ELF-1 (cell line): ENCODE measurements around the gene DCAF4.
"Not testable (repeated sequence)": the region's sequence is repeated elsewhere in the genome, so short reads cannot be mapped to it uniquely, and the experiment has no call there.

Experiments used
- DNase-seq: peaks from one replicate; pipeline ENCODE4 v3.0.0-alpha.2; 2016; ENCODE audit warnings: low read depth, low spot score

The DCAF4 gene

DNA sequence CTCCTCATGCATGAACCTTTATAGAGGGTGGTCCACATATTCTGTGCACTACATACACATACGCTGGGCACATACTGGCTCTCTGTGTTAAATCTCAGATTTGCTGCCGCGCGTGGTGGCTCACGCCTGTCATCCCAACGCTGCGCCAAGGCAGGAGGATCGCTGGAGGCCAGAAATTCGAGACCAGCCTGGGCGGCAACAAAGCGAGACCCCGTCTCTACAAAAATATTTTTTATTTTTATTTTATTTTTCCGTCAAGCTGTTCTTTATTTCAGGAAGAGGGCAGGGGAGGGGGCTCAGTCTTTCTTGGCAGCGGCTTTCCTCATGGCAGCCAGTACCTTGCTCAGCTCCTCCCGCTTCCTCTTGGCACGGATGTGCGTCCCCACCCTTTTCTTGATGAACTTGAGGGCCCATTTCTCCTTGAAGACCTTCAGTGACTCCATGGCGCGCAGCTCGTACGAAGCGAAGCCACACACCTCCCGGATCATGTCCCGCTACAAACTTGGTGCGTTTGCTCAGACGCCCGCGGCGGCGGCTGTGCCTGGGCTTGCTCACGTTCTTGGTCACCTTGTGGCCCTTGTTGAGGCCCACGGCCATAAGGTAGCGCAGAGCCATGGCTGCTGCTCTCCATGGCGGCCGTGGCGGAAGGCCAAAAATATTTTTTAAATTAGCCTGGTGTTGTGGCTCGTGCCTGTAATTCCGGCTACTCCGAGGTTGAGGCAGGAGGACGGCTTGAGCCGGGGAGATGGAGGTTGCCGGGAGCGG lies 3.2 kb downstream of the DCAF4 start:
- peak; percentile 70 for DNase-seq

DNA sequence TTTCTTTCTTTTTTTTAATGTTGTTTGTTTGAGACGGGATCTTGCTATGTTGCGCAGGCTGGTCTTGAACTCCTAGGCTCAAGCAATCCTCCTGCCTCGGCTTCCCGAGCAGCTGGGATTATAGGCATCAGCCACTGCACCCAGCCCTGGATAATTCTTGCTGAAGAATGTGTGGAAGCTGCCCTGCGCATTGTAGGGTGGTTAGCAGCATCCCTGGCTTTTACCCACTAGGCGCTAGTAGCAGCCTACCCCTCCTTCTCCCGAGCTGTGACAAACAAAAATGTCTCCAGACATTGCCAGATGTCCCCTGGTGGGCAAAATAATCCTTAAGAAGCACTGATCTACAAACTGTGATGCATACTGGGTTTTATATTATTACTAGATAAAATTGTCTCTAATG lies 6.6 kb downstream of the DCAF4 start:
- peak; percentile 27 for DNase-seq

DNA sequence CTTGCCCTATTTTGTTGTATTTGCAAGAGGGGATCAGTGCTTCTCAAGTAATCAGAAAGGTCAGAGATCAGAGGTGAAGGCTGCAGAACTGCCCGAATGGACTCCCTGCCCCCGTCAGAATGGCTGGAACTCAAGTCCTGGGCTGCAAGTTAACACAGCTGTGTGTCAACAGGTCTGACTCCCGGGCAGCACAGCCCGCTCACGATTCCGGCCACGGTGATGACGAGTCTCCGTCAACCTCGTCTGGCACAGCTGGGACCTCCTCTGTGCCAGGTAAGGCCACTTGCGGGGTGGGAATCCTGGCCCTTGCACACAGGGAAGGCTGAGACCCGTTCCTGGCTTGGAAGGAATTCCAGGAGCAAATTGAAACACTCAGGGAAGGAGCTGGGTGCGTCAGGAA lies 13.4 kb downstream of the DCAF4 start:
- DNase-seq = no peak

DNA sequence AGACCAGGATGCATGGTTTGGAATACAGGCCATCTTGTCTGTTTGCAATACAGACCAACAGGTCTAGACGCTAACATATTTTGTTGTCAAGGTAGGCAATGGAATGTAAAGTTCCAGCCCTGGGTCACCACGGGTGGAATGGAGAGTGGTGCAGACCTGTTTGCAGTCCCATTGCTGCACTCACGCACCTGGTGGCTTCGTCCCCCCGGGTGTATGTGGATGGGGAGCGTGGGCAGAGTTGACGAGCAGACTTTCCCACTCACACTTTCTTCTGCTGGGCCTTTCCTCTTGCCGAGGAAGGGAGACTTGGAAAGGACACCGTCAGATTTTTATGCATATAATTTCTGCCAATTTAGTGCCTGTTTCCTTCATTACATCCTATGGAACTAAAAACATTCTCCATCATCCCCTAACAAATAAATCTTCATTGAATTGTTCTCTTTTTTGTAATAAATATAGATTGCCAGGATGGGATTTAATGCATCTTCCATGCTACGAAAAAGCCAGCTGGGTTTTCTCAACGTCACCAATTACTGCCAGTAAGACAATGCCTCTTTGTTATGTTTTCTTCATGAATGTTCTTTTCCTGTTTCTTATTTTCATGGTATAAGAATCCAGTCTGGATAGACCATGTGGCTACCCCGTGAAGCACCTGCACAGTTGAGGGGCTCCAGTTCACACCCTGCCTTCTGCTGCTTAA lies 15.2 kb downstream of the DCAF4 start:
- DNase-seq = no peak

DNA sequence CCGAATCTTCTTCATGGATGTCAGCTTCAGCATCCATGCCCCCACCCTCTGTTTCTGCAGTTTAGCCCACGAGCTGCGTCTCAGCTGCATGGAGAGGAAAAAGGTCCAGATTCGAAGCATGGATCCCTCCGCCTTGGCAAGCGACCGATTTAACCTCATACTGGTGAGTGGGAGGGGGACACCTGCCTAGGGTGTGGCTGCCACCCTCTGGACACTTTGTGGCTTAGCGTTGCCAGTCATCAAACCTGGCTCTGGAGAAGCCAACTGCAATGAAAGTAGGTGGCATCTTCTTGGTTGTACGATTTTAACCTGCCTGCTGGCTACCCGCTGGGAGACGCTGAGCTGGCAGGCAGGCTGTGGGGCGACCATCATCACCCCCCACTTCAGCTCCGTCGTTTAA lies 16.7 kb downstream of the DCAF4 start:
- no peak for DNase-seq

DNA sequence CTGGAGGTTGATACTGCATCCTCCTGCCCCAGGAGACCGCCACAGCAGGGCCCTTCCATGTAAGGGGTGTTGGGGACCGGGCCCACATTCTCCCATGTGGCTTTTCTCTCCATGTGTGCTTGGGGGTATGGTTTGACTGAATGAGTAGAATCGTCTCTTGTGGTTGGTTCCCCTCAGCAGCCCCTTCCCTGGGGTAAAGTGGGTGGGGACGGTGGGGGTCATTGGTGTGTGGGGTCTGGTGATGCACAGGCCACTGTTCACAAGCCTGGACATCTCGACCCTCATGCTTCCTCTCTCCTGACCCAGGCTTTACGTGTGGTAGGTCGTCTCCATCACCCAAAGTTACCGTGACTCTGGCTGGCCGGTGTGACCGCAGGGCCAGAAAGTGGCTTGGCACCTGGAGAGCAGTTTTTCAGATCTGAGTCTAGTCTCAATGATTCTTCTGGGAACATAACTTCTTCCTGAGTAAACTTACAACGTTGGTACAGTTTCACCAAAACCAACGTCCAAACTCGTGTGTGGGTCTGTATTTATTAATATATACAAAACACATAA lies 17.7 kb downstream of the DCAF4 start:
- DNase-seq = no peak

DNA sequence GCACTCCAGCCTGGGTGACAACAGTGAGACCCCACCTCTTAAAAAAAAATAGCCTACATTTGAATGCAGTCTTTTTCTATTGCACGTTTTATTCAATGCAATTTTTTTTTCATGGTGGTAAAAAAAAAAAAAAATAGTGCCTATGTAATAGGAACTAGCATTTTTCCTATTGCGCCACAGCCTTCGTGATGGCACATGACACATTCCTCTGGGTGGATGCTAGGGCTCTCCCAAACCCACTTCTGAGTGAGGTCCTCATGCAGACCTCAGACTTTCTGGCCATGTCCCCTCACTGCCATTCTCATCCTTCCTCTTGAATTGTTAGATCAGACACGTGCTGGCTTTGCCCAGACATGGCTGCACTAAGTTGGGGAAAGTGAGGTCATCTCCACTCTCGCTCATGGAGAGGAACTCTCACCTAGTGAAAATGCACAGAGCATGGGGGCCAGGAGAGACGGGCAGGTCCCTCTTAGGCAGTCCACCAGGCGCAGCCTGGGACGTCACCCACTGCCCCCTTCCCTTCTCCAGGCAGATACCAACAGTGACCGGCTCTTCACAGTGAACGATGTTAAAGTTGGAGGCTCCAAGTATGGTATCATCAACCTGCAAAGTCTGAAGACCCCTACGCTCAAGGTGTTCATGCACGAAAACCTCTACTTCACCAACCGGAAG lies 19.2 kb downstream of the DCAF4 start:
- DNase-seq = no peak

DNA sequence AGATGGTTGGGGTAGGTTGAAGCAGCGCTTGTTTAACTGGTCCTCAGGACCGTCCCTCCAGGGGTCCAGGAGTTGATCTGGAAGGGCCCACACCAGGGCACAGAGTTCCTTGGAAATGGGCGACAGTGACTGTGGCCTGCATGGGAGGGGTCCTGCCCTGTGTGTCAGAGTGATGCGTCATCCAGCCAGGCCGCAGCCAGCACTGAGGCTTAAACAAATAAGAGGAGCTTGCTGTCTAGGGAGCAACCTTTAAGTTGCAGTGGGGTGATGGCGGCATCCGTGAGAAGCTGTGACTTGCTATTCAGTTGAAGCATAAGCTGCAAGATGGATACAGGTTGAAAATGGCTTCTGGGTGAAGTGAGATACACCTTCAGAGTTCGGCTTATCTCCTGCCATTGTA lies 20.2 kb downstream of the DCAF4 start:
- no peak for DNase-seq

DNA sequence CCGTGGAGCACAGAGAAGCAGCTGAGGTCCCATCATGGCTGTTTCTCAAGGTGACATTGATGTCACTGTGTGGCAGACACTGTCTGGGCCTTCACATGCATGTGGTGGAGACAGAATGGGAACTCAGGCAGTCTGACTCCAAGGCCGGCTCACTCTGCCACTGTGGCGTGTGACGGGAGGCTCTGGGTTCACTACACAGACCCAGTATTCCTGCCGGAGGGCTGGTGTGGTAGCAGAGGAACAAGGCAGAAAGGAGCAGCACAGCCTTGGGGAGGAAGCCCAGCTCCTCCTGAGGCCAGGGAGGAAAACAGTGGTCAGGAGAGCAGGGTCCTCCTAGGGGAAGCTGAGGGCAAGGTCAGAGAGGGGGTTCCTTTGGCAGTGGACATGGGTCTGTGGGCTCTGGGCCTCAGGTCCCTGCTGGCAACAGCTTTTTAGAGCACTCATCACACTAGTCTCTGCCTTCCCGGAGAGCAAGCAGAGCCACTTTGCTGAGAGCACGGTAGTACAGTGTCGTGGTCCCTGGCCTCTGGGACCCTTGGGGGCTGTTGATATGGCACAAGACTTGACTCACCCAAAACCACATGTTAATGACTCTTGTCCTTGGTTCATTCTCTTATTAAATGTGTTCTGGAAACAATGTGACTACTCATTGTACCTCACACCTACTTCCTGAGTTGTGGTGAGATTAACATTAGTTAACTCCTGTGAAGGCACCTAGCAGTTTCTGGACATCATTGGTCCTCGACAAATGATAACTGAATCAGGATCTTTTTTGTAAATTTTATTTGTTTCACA lies 21.3 kb downstream of the DCAF4 start:
- no peak for DNase-seq

DNA sequence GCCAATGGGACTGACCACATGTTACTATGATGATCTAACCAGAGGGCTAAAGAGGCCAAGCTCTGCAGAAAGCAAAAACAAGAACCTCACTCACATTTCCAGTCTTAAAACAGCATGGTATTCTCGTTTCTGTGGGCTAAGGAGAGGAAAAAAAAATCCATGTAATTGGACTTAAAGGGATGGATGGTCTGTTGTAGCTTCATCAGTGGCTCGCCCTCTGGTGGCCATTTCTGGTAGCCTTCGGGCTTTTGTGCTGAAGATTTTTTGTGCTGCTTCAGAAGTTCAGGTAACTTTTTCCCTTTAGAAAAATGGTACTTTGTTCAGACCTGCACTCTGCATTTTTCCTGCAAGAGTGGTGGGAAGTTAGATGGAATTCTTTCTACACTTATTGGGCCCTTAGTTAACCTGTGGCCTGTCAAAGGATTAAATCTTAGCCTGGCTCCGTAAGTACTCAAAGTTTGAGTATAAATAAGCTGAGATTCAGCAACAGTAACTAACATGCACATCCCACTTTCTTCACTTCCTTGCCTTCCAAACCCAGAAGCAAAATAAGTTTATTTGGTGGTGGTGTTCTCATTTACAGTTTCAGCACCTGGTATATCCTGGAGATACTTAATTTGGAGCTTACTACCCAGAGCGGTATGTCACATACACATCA lies 22.3 kb downstream of the DCAF4 start:
- DNase-seq = peak; percentile 80

DNA sequence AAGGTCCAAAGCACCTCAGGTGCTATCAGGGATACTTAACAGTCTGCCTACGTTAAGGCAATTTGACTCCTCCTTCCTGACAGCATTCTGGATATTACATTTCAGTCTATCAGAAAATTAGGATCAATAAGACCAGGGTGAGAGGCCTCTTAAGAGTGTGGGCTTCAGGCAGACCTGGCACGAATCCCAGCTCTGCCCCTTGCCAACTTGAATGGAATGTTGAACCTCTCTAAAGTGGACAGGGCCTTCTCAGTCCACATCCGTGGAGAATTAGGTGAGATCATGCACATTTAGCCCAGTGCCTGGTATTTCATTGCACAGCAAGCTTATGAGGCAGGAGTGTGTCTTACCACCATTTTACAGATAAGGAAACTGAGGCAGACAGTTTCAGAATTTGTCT lies 25.9 kb downstream of the DCAF4 start:
- no peak for DNase-seq

DNA sequence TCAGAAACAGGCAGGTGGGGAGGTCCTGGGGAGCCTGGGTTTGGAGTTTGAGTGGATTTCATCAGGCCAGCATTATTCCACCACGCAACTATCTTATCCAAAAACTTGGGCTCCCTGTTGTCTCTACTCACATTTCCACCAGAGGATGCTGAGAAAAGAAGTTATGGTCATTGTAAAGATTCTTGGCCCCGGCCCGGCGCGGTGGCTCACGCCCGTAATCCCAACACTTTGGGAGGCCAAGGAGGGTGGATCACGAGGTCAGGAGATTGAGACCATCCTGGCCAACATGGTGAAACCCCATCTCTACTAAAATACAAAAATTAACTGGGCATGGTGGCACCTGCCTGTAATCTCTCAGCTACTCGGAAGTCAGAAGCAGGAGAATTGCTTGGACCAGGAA lies 30.5 kb downstream of the DCAF4 start:
- DNase-seq = not testable (repeated sequence)

DNA sequence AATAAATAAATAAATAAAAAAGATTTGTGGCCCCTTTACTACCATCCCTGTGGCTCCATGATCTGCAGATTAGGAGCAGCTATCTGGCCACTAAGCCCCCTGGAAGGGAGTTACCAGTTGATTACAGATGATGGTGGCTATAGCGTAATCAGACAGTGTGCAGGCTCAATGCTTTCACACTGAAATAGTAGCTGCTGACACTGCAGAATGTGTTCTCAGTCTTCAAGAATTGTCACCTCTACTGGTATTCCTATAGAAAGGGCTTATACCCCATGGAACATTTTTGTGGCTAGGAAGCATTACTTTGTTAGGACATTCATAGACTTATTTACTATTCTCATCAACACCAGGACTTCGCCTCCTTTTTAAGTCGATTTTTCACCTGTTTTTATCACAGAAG lies 30.9 kb downstream of the DCAF4 start:
- DNase-seq = no peak

DNA sequence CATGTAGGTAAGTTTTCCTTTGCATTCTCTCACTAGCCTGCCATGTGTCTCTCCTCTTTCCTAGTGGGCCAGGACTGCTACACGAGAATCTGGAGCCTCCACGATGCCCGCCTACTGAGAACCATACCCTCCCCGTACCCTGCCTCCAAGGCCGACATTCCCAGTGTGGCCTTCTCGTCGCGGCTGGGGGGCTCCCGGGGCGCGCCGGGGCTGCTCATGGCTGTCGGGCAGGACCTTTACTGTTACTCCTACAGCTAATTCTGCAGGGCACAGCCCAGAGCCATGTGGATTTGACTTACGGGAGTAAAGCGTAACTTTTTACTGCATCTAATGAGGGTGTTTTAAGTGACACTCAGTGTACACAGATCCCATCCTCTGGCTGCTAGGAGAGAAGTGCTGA lies 32.3 kb downstream of the DCAF4 start:
- no peak for DNase-seq

DNA sequence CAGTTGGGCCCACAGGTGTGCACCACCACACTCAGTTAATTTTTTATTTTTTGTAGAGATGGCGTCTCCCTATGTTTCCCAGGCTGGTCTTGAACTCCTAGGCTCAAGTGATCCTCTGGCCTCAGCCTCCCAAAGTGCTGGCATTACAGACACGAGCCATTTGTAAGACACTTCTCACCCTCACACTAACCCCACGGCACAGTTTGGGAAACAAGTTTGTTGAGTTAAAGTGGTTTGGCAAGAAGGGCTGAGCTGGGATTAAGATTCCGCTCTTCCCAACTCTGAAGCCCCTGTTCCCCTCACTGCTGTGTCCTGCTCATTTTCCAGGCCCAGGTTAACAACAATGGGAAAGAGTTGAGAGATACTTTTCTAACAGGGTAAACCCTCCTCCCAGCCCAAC lies 34.8 kb downstream of the DCAF4 start:
- DNase-seq = not testable (repeated sequence)

DNA sequence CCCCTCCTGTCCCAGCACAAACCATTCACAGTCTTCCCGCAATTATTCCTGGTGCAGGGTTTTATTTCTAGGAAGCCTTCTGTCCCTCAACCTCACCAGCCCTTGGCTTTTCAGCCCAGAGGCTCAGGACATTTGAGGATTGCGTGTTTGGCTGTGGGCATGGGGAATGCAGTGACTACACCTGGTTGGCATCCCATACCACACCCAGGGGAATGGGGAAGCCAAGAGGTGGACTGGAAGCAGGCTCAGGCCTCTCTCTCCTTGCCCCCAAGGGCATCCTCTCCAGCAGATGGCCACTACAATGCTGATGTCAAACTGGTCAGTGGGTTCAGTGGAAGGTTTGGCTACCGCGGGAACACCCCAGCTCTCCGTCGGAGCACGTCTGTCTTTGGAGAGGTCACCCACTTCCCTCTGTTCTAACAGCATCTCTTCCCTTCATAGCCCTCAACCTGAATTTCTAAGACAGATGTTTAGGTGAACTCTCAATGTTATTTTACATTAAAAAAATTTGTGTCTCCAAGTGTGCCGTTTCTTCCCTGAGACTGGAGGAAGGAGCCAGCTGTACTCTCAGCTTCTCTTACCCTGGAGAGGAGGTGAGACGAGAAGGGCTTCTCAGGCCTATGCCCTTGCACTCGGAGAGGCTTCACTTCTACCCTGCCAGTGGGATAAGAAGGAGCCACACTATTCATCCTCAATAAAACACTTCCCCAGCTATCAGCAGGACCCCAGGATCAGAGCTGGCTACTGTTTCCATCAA lies 35.5 kb downstream of the DCAF4 start:
- peak; percentile 12 for DNase-seq

DNA sequence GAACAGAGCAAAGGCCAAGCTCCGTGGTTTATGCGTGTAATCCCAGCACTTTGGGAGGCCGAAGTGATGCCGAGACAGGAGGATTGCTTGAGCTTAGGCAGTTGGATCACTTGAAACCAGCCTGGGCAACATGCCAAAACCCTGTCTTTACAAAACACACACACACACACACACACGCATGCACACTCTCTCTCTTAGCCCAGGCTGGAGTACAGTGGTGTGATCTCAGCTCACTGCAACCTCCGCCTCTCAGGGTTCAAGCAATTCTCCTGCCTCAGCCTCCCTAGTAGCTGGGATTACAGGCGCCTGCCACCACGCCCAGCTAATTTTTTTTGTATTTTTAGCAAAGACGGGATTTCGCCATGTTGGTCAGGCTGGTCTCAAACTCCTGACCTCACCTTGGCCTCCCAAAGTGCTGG lies 36.1 kb downstream of the DCAF4 start:
- not testable (repeated sequence) for DNase-seq

DNA sequence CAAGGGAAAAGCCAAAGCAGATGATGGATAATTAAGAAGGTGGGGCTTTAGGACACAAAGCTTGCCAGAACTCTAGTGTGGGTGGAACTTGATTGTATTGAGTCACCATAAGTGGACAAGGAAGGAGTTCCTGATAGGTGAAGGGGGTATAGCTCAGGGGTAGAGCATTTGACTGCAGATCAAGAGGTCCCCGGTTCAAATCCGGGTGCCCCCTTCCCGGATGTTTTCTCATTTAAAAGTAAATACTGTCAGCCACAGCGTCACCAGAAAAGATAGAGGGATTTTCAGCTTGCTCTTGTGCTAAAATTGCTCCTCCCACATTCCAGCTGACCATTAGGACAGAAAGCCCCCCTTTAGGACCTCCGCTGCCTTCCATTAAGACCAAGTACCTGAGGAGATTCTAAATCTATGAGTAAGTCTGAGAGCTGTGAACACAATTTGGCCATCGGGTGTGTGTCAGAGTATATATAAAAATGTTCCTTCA lies 36.6 kb downstream of the DCAF4 start:
- peak; percentile 52 for DNase-seq

DNA sequence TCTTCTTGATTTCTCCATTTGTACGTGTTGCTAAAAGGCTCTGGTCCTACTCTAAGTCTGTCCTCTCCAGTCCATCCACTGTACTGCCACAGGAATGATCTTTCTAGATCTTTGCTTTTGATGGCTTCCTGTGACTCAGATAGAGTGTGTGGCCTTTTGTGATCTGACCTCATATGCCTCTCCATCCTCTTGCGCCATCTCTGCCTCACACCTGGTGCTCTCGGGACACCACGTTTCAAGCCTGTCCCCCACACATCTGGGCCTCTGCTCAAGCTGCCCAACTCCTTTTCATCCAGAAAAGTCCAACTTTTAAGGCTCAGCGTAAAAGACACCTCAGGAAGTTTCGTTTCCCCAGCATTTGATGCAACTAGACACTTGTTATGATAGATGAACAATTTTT lies 39.0 kb downstream of the DCAF4 start:
- DNase-seq = no peak

DNA sequence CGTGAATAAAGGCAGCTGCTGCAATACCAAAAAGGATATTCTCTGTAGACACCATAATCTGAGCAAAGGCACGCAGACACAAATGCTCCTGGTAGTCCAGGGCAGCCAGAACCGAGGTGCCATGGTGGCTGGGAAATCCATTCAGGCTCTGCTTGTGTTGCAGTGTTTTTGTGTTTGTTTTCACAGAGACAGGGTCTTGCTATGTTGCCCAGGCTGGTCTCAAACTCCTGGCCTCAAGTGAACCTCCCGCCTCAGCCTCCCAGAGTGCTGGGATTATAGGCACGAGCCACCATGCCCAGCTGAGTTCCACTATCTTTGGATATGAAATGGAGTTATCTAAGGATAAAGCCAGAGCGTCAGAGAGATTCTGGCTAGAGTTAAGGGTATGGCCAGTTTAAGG lies 39.8 kb downstream of the DCAF4 start:
- DNase-seq = no peak
